ENCODE measurements around the gene ERC2.

Gene ERC2

GRCh38 chr3:56173601-56174000, 294.7 kb downstream of the ERC2 start:
- DNase-seq (ENCODE audit: insufficient read length) (no peak), FAIRE-seq (no peak)
- TF ChIP-seq POLR2AphosphoS5 (IDR thresholded peaks at IDR 0.05; ENCODE audit: low read depth, low read length) (no peak), POLR2A (IDR thresholded peaks at IDR 0.05; ENCODE audit: low read depth, low read length) (no peak), TAF1 (IDR thresholded peaks at IDR 0.05; ENCODE audit: borderline replicate concordance, low read depth, low read length) (no peak)

GRCh38 chr3:56164436-56164835, 303.8 kb downstream of the ERC2 start:
- no peak for FAIRE-seq
- DNase-seq (ENCODE audit: insufficient read length), result no peak
- TF ChIP-seq POLR2A (IDR thresholded peaks at IDR 0.05; ENCODE audit: low read depth, low read length) (no peak), TAF1 (IDR thresholded peaks at IDR 0.05; ENCODE audit: borderline replicate concordance, low read depth, low read length) (no peak), POLR2AphosphoS5 (IDR thresholded peaks at IDR 0.05; ENCODE audit: low read depth, low read length) (no peak)

GRCh38 chr3:56157693-56158362, 310.4 kb downstream of the ERC2 start:
- TF ChIP-seq TAF1 (IDR thresholded peaks at IDR 0.05; ENCODE audit: borderline replicate concordance, low read depth, low read length), result no peak
- no peak for DNase-seq (ENCODE audit: insufficient read length)
- FAIRE-seq, result no peak

GRCh38 chr3:56154297-56154696, 314.0 kb downstream of the ERC2 start:
- no peak for FAIRE-seq
- TF ChIP-seq TAF1 (IDR thresholded peaks at IDR 0.05; ENCODE audit: borderline replicate concordance, low read depth, low read length) (no peak), POLR2AphosphoS5 (IDR thresholded peaks at IDR 0.05; ENCODE audit: low read depth, low read length) (no peak), POLR2A (IDR thresholded peaks at IDR 0.05; ENCODE audit: low read depth, low read length) (no peak)
- no peak for DNase-seq (ENCODE audit: insufficient read length)

GRCh38 chr3:56147354-56147753, 320.9 kb downstream of the ERC2 start:
- no peak for FAIRE-seq
- no peak for DNase-seq (ENCODE audit: insufficient read length)

GRCh38 chr3:56145410-56145809, 322.9 kb downstream of the ERC2 start:
- TF ChIP-seq POLR2A (IDR thresholded peaks at IDR 0.05; ENCODE audit: low read depth, low read length) (no peak), TAF1 (IDR thresholded peaks at IDR 0.05; ENCODE audit: borderline replicate concordance, low read depth, low read length) (no peak), POLR2AphosphoS5 (IDR thresholded peaks at IDR 0.05; ENCODE audit: low read depth, low read length) (no peak)
- DNase-seq (ENCODE audit: insufficient read length) (no peak), FAIRE-seq (no peak)

More at GRCh38 chr3:56147354-56147753, 320.9 kb downstream of the ERC2 start:
- no peak for TF ChIP-seq POLR2AphosphoS5 (IDR thresholded peaks at IDR 0.05; ENCODE audit: low read depth, low read length)

- DNase-seq (ENCODE audit: insufficient read length) (no peak), FAIRE-seq (no peak)
- no peak for TF ChIP-seq POLR2AphosphoS5 (IDR thresholded peaks at IDR 0.05; ENCODE audit: low read depth, low read length)
Measured at GRCh38 chr3:56144805-56145204, 323.5 kb downstream of the ERC2 start.

GRCh38 chr3:56137415-56137814, 330.9 kb downstream of the ERC2 start:
- FAIRE-seq, result no peak
- TF ChIP-seq TAF1 (IDR thresholded peaks at IDR 0.05; ENCODE audit: borderline replicate concordance, low read depth, low read length) (no peak), POLR2A (IDR thresholded peaks at IDR 0.05; ENCODE audit: low read depth, low read length) (no peak), POLR2AphosphoS5 (IDR thresholded peaks at IDR 0.05; ENCODE audit: low read depth, low read length) (no peak)

GRCh38 chr3:56136514-56136913, 331.8 kb downstream of the ERC2 start:
- no peak for TF ChIP-seq TAF1 (IDR thresholded peaks at IDR 0.05; ENCODE audit: borderline replicate concordance, low read depth, low read length)
- no peak for TF ChIP-seq POLR2A (IDR thresholded peaks at IDR 0.05; ENCODE audit: low read depth, low read length)
- no peak for TF ChIP-seq POLR2AphosphoS5 (IDR thresholded peaks at IDR 0.05; ENCODE audit: low read depth, low read length)
- FAIRE-seq (no peak), DNase-seq (ENCODE audit: insufficient read length) (no peak)

More at GRCh38 chr3:56137415-56137814, 330.9 kb downstream of the ERC2 start:
- DNase-seq (ENCODE audit: insufficient read length), result no peak

- DNase-seq (ENCODE audit: insufficient read length), result no peak
- no peak for TF ChIP-seq POLR2A (IDR thresholded peaks at IDR 0.05; ENCODE audit: low read depth, low read length)
- no peak for TF ChIP-seq POLR2AphosphoS5 (IDR thresholded peaks at IDR 0.05; ENCODE audit: low read depth, low read length)
- TF ChIP-seq TAF1 (IDR thresholded peaks at IDR 0.05; ENCODE audit: borderline replicate concordance, low read depth, low read length), result no peak
- FAIRE-seq, result no peak
Measured at GRCh38 chr3:56135941-56136340, 332.3 kb downstream of the ERC2 start.

GRCh38 chr3:56133423-56133822, 334.8 kb downstream of the ERC2 start:
- DNase-seq (ENCODE audit: insufficient read length), result no peak
- no peak for FAIRE-seq
- TF ChIP-seq POLR2A (IDR thresholded peaks at IDR 0.05; ENCODE audit: low read depth, low read length), result no peak
- no peak for TF ChIP-seq TAF1 (IDR thresholded peaks at IDR 0.05; ENCODE audit: borderline replicate concordance, low read depth, low read length)
- no peak for TF ChIP-seq POLR2AphosphoS5 (IDR thresholded peaks at IDR 0.05; ENCODE audit: low read depth, low read length)

- no peak for DNase-seq (ENCODE audit: insufficient read length)
- FAIRE-seq, result no peak
- TF ChIP-seq POLR2A (IDR thresholded peaks at IDR 0.05; ENCODE audit: low read depth, low read length) (no peak), POLR2AphosphoS5 (IDR thresholded peaks at IDR 0.05; ENCODE audit: low read depth, low read length) (no peak), TAF1 (IDR thresholded peaks at IDR 0.05; ENCODE audit: borderline replicate concordance, low read depth, low read length) (no peak)
Measured at GRCh38 chr3:56132762-56133161, 335.5 kb downstream of the ERC2 start.

All from GM12892 (cell line).